GM21360 (cell line): ENCODE measurements around the gene FAM240B.

Experiments used
- ATAC-seq: cut with Tn5 transposase; IDR thresholded peaks from one replicate; pipeline ENCODE4 v1.9.1; 2021; ENCODE audit warnings: mild to moderate bottlenecking, moderate library complexity; ENCODE audit not compliant: unreplicated experiment

The FAM240B gene

GRCh38 chr9:38705917-38706316 is 14.0 kb downstream of the FAM240B start:
- no peak for ATAC-seq

- ATAC-seq, result no peak
Observed at GRCh38 chr9:38700695-38701094, 19.2 kb downstream of the FAM240B start.

- ATAC-seq, result no peak
Observed at GRCh38 chr9:38699337-38699736, 20.6 kb downstream of the FAM240B start.

- ATAC-seq, result no peak
Observed at GRCh38 chr9:38697776-38698300, 22.1 kb downstream of the FAM240B start.

GRCh38 chr9:38696999-38697398 is 22.9 kb downstream of the FAM240B start:
- ATAC-seq, result no peak

- ATAC-seq, result no peak
Observed at GRCh38 chr9:38694676-38695075, 25.3 kb downstream of the FAM240B start.

- ATAC-seq, result no peak
Observed at GRCh38 chr9:38692707-38693106, 27.2 kb downstream of the FAM240B start.

- no peak for ATAC-seq
Observed at GRCh38 chr9:38690574-38690973, 29.4 kb downstream of the FAM240B start.

GRCh38 chr9:38689678-38690077 is 30.3 kb downstream of the FAM240B start:
- no peak for ATAC-seq

GRCh38 chr9:38687992-38688391 is 31.9 kb downstream of the FAM240B start:
- ATAC-seq, result no peak

- no peak for ATAC-seq
Observed at GRCh38 chr9:38687389-38687842, 32.5 kb downstream of the FAM240B start.

GRCh38 chr9:38686933-38687332 is 33.0 kb downstream of the FAM240B start:
- no peak for ATAC-seq

GRCh38 chr9:38685535-38685934 is 34.4 kb downstream of the FAM240B start:
- no peak for ATAC-seq

- ATAC-seq, result no peak
Observed at GRCh38 chr9:38683336-38683735, 36.6 kb downstream of the FAM240B start.

GRCh38 chr9:38682713-38683112 is 37.2 kb downstream of the FAM240B start:
- no peak for ATAC-seq

GRCh38 chr9:38681747-38682227 is 38.1 kb downstream of the FAM240B start:
- no peak for ATAC-seq

- no peak for ATAC-seq
Observed at GRCh38 chr9:38680837-38681445, 39.0 kb downstream of the FAM240B start.

- no peak for ATAC-seq
Observed at GRCh38 chr9:38677660-38678303, 42.2 kb downstream of the FAM240B start.

- ATAC-seq, result no peak
Observed at GRCh38 chr9:38675831-38676230, 44.1 kb downstream of the FAM240B start.

GRCh38 chr9:38675211-38675610 is 44.7 kb downstream of the FAM240B start:
- ATAC-seq, result no peak

- no peak for ATAC-seq
Observed at GRCh38 chr9:38673399-38674193, 46.3 kb downstream of the FAM240B start.

- ATAC-seq, result no peak
Observed at GRCh38 chr9:38671748-38672147, 48.2 kb downstream of the FAM240B start.
